GM23248 (cell line): Measurements from ENCODE around the gene CAST. TPM values are rescaled to one million over a fixed set of nuclear protein-coding genes. Genes with fewer than 3 reads are reported as not detected.

Experiments used
- DNase-seq: peaks from one replicate; pipeline ENCODE4 v3.0.0-alpha.2; 2015
- H2AFZ ChIP-seq: fragments of 200-600 bp; sonication (generic); 2 replicates; pipeline ENCODE4 v1.6.1; 2016; ENCODE audit warnings: antibody characterized with exemption
- H3F3A ChIP-seq: fragments of 200-600 bp; sonication (generic); 2 replicates; pipeline ENCODE4 v1.6.1; 2016; ENCODE audit warnings: mild to moderate bottlenecking, antibody characterized with exemption, mixed run types; ENCODE audit not compliant: insufficient read depth
- H3K27ac ChIP-seq: fragments of 200-600 bp; sonication (generic); 2 replicates; pipeline ENCODE4 v1.5.1; 2016; ENCODE audit warnings: mild to moderate bottlenecking
- H3K27me3 ChIP-seq: fragments of 200-600 bp; sonication (generic); replicated peaks from 2 replicates; pipeline ENCODE4 v1.6.1; 2016; ENCODE audit warnings: mild to moderate bottlenecking; ENCODE audit not compliant: insufficient read depth
- H3K36me3 ChIP-seq: fragments of 200-600 bp; sonication (generic); 2 replicates; pipeline ENCODE4 v1.6.1; 2016; ENCODE audit warnings: low read depth, mild to moderate bottlenecking
- H3K4me1 ChIP-seq: fragments of 200-600 bp; sonication (generic); 2 replicates; pipeline ENCODE4 v1.6.1; 2016; ENCODE audit warnings: mild to moderate bottlenecking; ENCODE audit not compliant: insufficient read depth
- H3K4me2 ChIP-seq: fragments of 200-600 bp; sonication (generic); one replicate; pipeline ENCODE4 v1.6.1; 2016; ENCODE audit warnings: mild to moderate bottlenecking; ENCODE audit not compliant: unreplicated experiment
- H3K4me3 ChIP-seq: fragments of 200-600 bp; sonication (generic); 2 replicates; pipeline ENCODE4 v1.5.1; 2016; ENCODE audit warnings: mild to moderate bottlenecking
- H3K79me2 ChIP-seq: fragments of 200-600 bp; sonication (generic); 2 replicates; pipeline ENCODE4 v1.6.1; 2016; ENCODE audit warnings: mild to moderate bottlenecking; ENCODE audit not compliant: insufficient read depth
- H3K9ac ChIP-seq: fragments of 200-600 bp; sonication (generic); 2 replicates; pipeline ENCODE4 v1.6.1; 2016; ENCODE audit warnings: mild to moderate bottlenecking
- H3K9me2 ChIP-seq: fragments of 200-600 bp; sonication (generic); 2 replicates; pipeline ENCODE4 v1.6.1; 2016; ENCODE audit warnings: mixed run types, mild to moderate bottlenecking, moderate library complexity; ENCODE audit not compliant: insufficient read depth
- H3K9me3 ChIP-seq: fragments of 200-600 bp; sonication (generic); one replicate; pipeline ENCODE4 v1.6.1; 2017; ENCODE audit warnings: low read depth
- H4K20me1 ChIP-seq: fragments of 200-600 bp; sonication (generic); 2 replicates; pipeline ENCODE4 v1.6.0; 2016; ENCODE audit not compliant: insufficient read depth
- EZH2 ChIP-seq: fragments of 200-600 bp; sonication (generic); IDR thresholded peaks from 2 replicates; pipeline ENCODE4 v1.6.1; 2018; ENCODE audit warnings: antibody characterized with exemption, mild to moderate bottlenecking; ENCODE audit not compliant: insufficient read depth, poor library complexity, severe bottlenecking
- EZH2phosphoT487 ChIP-seq: fragments of 200-600 bp; sonication (generic); IDR thresholded peaks from 2 replicates; pipeline ENCODE4 v1.6.1; 2018; ENCODE audit warnings: antibody characterized with exemption, moderate library complexity, mild to moderate bottlenecking, low read depth; ENCODE audit not compliant: insufficient read depth
- WGBS, 2 experiments: methylation state at CpG; one replicate each; pipeline ENCODE4 v1.1.6; 2015 to 2017; ENCODE audit warnings: low lambda C conversion rate in 2 of 2, low coverage in 1 of 2; ENCODE audit errors: missing lambda C conversion rate in 2 of 2; 5-methylcytosine and 5-hydroxymethylcytosine counted together
- in situ Hi-C: fragments of 300-500 bp; cut with MboI; formaldehyde crosslinking; loops from 2 replicates; pipeline ENCODE4 v1.15.0; 2020
- polyA plus RNA-seq: library from polyadenylated mRNA; unstranded; fragments of >200 nt; fragmentation: Nextera tagmentation; extraction: Ambion mirVana; gene quantifications from 2 replicates; pipeline ENCODE4 v1.2.1, GENCODE V29; 2016
- total RNA-seq: library from RNA; depleted of rRNA; stranded (reverse); fragments of >200 nt; shearing (Covaris generic); gene quantifications from 2 replicates; pipeline ENCODE4 v1.2.3, GENCODE V29; 2014

The CAST gene
- total and polyA plus RNA-seq, 2 experiments from 2014 or later = 179 to 196 TPM

- Histone ChIP-seq H4K20me1 (no peaks in the 10 kb centered on the region), H3K9ac (no peak overlapping the region; the same call in 1 of the 2 replicates), H2AFZ (no peak overlapping the region), H3K79me2 (no peaks in the 10 kb centered on the region), H3K9me3 (no peaks in the 10 kb centered on the region), H3K27ac (no peak overlapping the region), H3K36me3 (peaks cover 86% of the 10 kb centered on the region), H3K4me3 (no peak overlapping the region), H3K9me2 (no peaks in the 10 kb centered on the region), H3K27me3 (no peaks in the 10 kb centered on the region), H3F3A (peaks cover 3% of the 10 kb centered on the region; the same call in 1 of the 2 replicates), H3K4me1 (no peaks in the 10 kb centered on the region), H3K4me2 (no peak overlapping the region)
- DNase-seq = peak; percentile 33
- 90 to 94% methylated on average over 4 of the region's 4 CpGs for WGBS, 2 experiments
- in situ Hi-C loops = no loop called here
- TF ChIP-seq EZH2phosphoT487 (no peak), EZH2 (no peak)
Measured at GRCh38 chr5:96758621-96759020, 96.4 kb downstream of the CAST start.

- Histone ChIP-seq H3F3A (peaks cover 3% of the 10 kb centered on the region; the same call in 1 of the 2 replicates), H3K9ac (no peak overlapping the region), H3K4me3 (no peak overlapping the region), H3K9me2 (no peaks in the 10 kb centered on the region), H4K20me1 (no peaks in the 10 kb centered on the region), H3K79me2 (no peaks in the 10 kb centered on the region), H3K27me3 (no peaks in the 10 kb centered on the region), H3K36me3 (peaks cover 87% of the 10 kb centered on the region), H3K4me2 (no peak overlapping the region), H2AFZ (no peak overlapping the region), H3K4me1 (no peaks in the 10 kb centered on the region), H3K9me3 (no peaks in the 10 kb centered on the region), H3K27ac (no peak overlapping the region)
- 69 to 74% methylated on average over 4 of the region's 4 CpGs for whole genome bisulfite sequencing, 2 experiments
- in situ Hi-C loops = no loop called here
- no peak for TF ChIP-seq EZH2phosphoT487
- TF ChIP-seq EZH2 = no peak
- DNase-seq = no peak
Measured at GRCh38 chr5:96761618-96762017, 99.4 kb downstream of the CAST start.

GRCh38 chr5:96763026-96763425 is 100.8 kb downstream of the CAST start:
- Histone ChIP-seq H3K9me3 (no peaks in the 10 kb centered on the region), H3K4me3 (no peak overlapping the region), H2AFZ (no peak overlapping the region), H3K9me2 (no peaks in the 10 kb centered on the region), H3F3A (peaks cover 3% of the 10 kb centered on the region; the same call in 1 of the 2 replicates), H3K9ac (no peak overlapping the region), H4K20me1 (no peaks in the 10 kb centered on the region), H3K4me1 (no peaks in the 10 kb centered on the region), H3K27me3 (no peaks in the 10 kb centered on the region), H3K27ac (no peak overlapping the region), H3K4me2 (no peak overlapping the region), H3K36me3 (peaks cover 94% of the 10 kb centered on the region), H3K79me2 (no peaks in the 10 kb centered on the region)
- TF ChIP-seq EZH2 (no peak), EZH2phosphoT487 (no peak)
- 64 to 68% methylated on average over 5 of the region's 5 CpGs for WGBS, 2 experiments
- no peak for DNase-seq
- in situ Hi-C loops = no loop called here

GRCh38 chr5:96765043-96765442 is 102.9 kb downstream of the CAST start:
- Histone ChIP-seq H3K9me3 (no peaks in the 10 kb centered on the region), H2AFZ (no peak overlapping the region), H3F3A (peaks cover 4% of the 10 kb centered on the region), H3K9me2 (no peaks in the 10 kb centered on the region), H3K79me2 (no peaks in the 10 kb centered on the region), H3K36me3 (peaks cover 93% of the 10 kb centered on the region), H3K27ac (no peak overlapping the region), H3K4me1 (no peaks in the 10 kb centered on the region), H4K20me1 (no peaks in the 10 kb centered on the region), H3K4me3 (no peak overlapping the region), H3K27me3 (no peaks in the 10 kb centered on the region), H3K9ac (no peak overlapping the region), H3K4me2 (no peak overlapping the region)
- DNase-seq = no peak
- no peak for TF ChIP-seq EZH2
- WGBS, 2 experiments = 97 to 100% methylated on average over 1 of the region's 1 CpG
- in situ Hi-C loops = no loop called here

GRCh38 chr5:96768708-96769251 is 106.6 kb downstream of the CAST start:
- Histone ChIP-seq H3K9ac (no peak overlapping the region), H2AFZ (no peak overlapping the region), H3K9me3 (no peaks in the 10 kb centered on the region), H3F3A (peaks cover 6% of the 10 kb centered on the region), H3K36me3 (peaks cover 90% of the 10 kb centered on the region), H3K4me3 (no peak overlapping the region), H3K9me2 (no peaks in the 10 kb centered on the region), H3K27ac (no peak overlapping the region), H3K4me1 (no peaks in the 10 kb centered on the region), H3K4me2 (no peak overlapping the region), H3K27me3 (no peaks in the 10 kb centered on the region), H4K20me1 (no peaks in the 10 kb centered on the region), H3K79me2 (no peaks in the 10 kb centered on the region)
- 69% methylated on average over 4 of the region's 4 CpGs for WGBS, 2 experiments
- in situ Hi-C loops = no loop called here
- no peak for DNase-seq
- no peak for TF ChIP-seq EZH2phosphoT487
- TF ChIP-seq EZH2 = no peak
